Duodenal mucosa (tissue), 2 donors: Measurements from ENCODE around the gene SETBP1.

Experiments used
- H3K27ac ChIP-seq: one replicate; pipeline ENCODE4 v1.7.0; 2013; ENCODE audit warnings: low read depth, low read length
- H3K27me3 ChIP-seq, 2 donors: one replicate each; pipeline ENCODE4 v1.7.0; 2013; ENCODE audit warnings: low read length in 2 of 2, control low read depth in 1 of 2; ENCODE audit not compliant: insufficient read depth in 2 of 2, control insufficient read depth in 1 of 2
- H3K36me3 ChIP-seq, 2 donors: one replicate each; pipeline ENCODE4 v1.7.0; 2013; ENCODE audit warnings: low read length in 2 of 2, control low read depth in 1 of 2; ENCODE audit not compliant: insufficient read depth in 2 of 2, control insufficient read depth in 1 of 2
- H3K4me1 ChIP-seq, 2 donors: one replicate each; pipeline ENCODE4 v1.7.0; 2013; ENCODE audit warnings: low read length in 2 of 2, control low read depth in 1 of 2; ENCODE audit not compliant: insufficient read depth in 2 of 2, control insufficient read depth in 1 of 2
- H3K4me3 ChIP-seq, 2 donors: one replicate each; pipeline ENCODE4 v1.7.0; 2013; ENCODE audit warnings: low read length in 2 of 2, low read depth in 1 of 2
- H3K9ac ChIP-seq, 2 donors: one replicate each; pipeline ENCODE4 v1.7.0; 2013; ENCODE audit warnings: low read length in 2 of 2, low read depth in 1 of 2
- H3K9me3 ChIP-seq, 2 donors: one replicate each; pipeline ENCODE4 v1.7.0; 2013; ENCODE audit warnings: low read length in 2 of 2, control low read depth in 1 of 2; ENCODE audit not compliant: control insufficient read depth in 1 of 2

Gene SETBP1

GRCh38 chr18:44870631-44871502 is 190.2 kb downstream of the SETBP1 start:
- Histone ChIP-seq H3K4me3 (no peak overlapping the region), H3K9ac (no peak overlapping the region), H3K4me1 (no peaks in the 10 kb centered on the region)

GRCh38 chr18:44871771-44872170 is 191.1 kb downstream of the SETBP1 start:
- Histone ChIP-seq H3K27me3 (no peaks in the 10 kb centered on the region), H3K4me1 (no peaks in the 10 kb centered on the region), H3K27ac (no peak overlapping the region), H3K9ac (no peak overlapping the region), H3K9me3 (no peaks in the 10 kb centered on the region), H3K36me3 (no peaks in the 10 kb centered on the region), H3K4me3 (no peak overlapping the region)

More at GRCh38 chr18:44870631-44871502, 190.2 kb downstream of the SETBP1 start:
- Histone ChIP-seq H3K27me3 (no peaks in the 10 kb centered on the region), H3K9me3 (no peaks in the 10 kb centered on the region), H3K36me3 (no peaks in the 10 kb centered on the region), H3K27ac (no peak overlapping the region)

- H3K27ac ChIP-seq = no peak overlapping the region
- no peaks in the 10 kb centered on the region for H3K36me3 ChIP-seq
- H3K9me3 ChIP-seq = no peaks in the 10 kb centered on the region
- H3K9ac ChIP-seq = no peak overlapping the region
- no peaks in the 10 kb centered on the region for H3K4me1 ChIP-seq
- H3K27me3 ChIP-seq = peaks cover 0 to under 1% of the 10 kb centered on the region in 2 donors
- no peak overlapping the region for H3K4me3 ChIP-seq
Observed at GRCh38 chr18:44876024-44876423, 195.3 kb downstream of the SETBP1 start.

- Histone ChIP-seq H3K9me3 (no peaks in the 10 kb centered on the region), H3K4me1 (no peaks in the 10 kb centered on the region), H3K27ac (no peak overlapping the region), H3K9ac (no peak overlapping the region), H3K4me3 (no peak overlapping the region), H3K36me3 (no peaks in the 10 kb centered on the region), H3K27me3 (peaks cover 0 to 5% of the 10 kb centered on the region in 2 donors)
Observed at GRCh38 chr18:44876755-44877154, 196.1 kb downstream of the SETBP1 start.

- H3K9ac ChIP-seq = no peak overlapping the region
- H3K9me3 ChIP-seq = no peaks in the 10 kb centered on the region
- no peaks in the 10 kb centered on the region for H3K36me3 ChIP-seq
- H3K27me3 ChIP-seq = peaks cover 0 to 8% of the 10 kb centered on the region in 2 donors
- H3K4me3 ChIP-seq = no peak overlapping the region
- no peaks in the 10 kb centered on the region for H3K4me1 ChIP-seq
- H3K27ac ChIP-seq = no peak overlapping the region
Observed at GRCh38 chr18:44878335-44878734, 197.6 kb downstream of the SETBP1 start.

DNA sequence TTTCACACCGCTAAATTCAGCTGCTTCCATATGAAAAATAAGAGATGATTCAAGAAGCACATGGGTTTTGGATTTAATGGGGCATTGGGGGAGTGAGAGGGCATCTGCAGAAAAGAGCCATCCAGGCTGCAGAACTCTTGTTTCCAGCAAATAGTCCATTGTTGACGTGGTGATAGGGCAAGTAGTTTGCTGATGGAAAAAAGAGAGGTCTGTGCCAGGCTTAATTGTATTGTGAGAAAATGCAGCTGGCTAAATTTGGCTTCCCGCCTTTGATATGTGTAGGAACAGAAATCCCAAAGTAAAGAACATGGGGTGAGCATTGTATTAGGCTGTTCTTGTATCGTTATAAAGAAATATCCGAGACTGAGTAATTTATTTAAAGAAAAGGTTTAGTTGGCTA is 199.5 kb downstream of the SETBP1 start:
- Histone ChIP-seq H3K27ac (no peak overlapping the region), H3K27me3 (peaks cover 0 to 8% of the 10 kb centered on the region in 2 donors), H3K4me3 (no peak overlapping the region), H3K36me3 (no peaks in the 10 kb centered on the region), H3K9me3 (no peaks in the 10 kb centered on the region), H3K9ac (no peak overlapping the region), H3K4me1 (no peaks in the 10 kb centered on the region)

GRCh38 chr18:44881461-44882162 is 200.9 kb downstream of the SETBP1 start:
- Histone ChIP-seq H3K36me3 (no peaks in the 10 kb centered on the region), H3K4me3 (no peak overlapping the region), H3K27ac (no peak overlapping the region), H3K9me3 (no peaks in the 10 kb centered on the region), H3K9ac (no peak overlapping the region), H3K27me3 (peaks cover 0 to 8% of the 10 kb centered on the region in 2 donors), H3K4me1 (no peaks in the 10 kb centered on the region)

GRCh38 chr18:44882163-44882868 is 201.6 kb downstream of the SETBP1 start:
- Histone ChIP-seq H3K36me3 (no peaks in the 10 kb centered on the region), H3K9me3 (no peaks in the 10 kb centered on the region), H3K27me3 (peaks cover 0 to 8% of the 10 kb centered on the region in 2 donors), H3K4me1 (peaks cover 5% of the 10 kb centered on the region in 2 donors), H3K27ac (no peak overlapping the region), H3K4me3 (no peak overlapping the region), H3K9ac (no peak overlapping the region)

GRCh38 chr18:44883671-44884070 is 203.0 kb downstream of the SETBP1 start:
- peaks cover 0 to 8% of the 10 kb centered on the region in 2 donors for H3K27me3 ChIP-seq
- H3K9me3 ChIP-seq = no peaks in the 10 kb centered on the region
- no peak overlapping the region for H3K9ac ChIP-seq
- no peaks in the 10 kb centered on the region for H3K36me3 ChIP-seq
- no peak overlapping the region for H3K27ac ChIP-seq
- no peak overlapping the region for H3K4me3 ChIP-seq
- peaks cover 5 to 10% of the 10 kb centered on the region in 2 donors for H3K4me1 ChIP-seq

- no peak overlapping the region for H3K9ac ChIP-seq
- H3K27me3 ChIP-seq = peaks cover 0 to 8% of the 10 kb centered on the region in 2 donors
- H3K4me1 ChIP-seq = peaks cover 5 to 10% of the 10 kb centered on the region in 2 donors
- H3K36me3 ChIP-seq = no peaks in the 10 kb centered on the region
- H3K27ac ChIP-seq = no peak overlapping the region
- no peaks in the 10 kb centered on the region for H3K9me3 ChIP-seq
- H3K4me3 ChIP-seq = no peak overlapping the region
Observed at GRCh38 chr18:44884431-44884830, 203.7 kb downstream of the SETBP1 start.
